Measurements from ENCODE around the gene ZNF679. TPM values are rescaled to one million over a fixed set of nuclear protein-coding genes. Genes with fewer than 3 reads are reported as not detected.
"Not testable (repeated sequence)": the region's sequence is repeated elsewhere in the genome, so short reads cannot be mapped to it uniquely, and the experiment has no call there.

Gene ZNF679
- total RNA-seq, 1 donor from 2014 or later: not detected

DNA sequence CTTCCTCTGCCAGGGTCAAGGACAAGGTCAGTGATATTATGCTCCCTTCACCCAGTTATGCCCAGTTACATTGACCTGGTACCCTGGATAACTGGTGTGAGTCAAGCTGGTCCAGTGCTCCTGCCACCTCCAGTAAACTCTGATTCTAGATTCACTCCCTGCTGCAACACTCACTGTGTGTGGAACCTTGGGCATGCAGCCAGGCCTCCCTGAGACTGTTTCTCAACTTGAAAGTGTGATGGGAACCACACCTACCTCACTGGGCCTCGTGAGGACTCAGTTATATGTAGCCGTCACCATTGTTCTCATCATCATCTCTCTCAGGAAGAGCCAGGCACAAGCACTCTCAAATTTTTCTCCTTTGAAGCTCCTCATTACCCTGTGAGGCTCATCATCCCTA lies 84.6 kb downstream of the ZNF679 start:
- Histone ChIP-seq H3K4me1 (ENCODE audit: insufficient read depth, low read length) (peaks cover 8% of the 10 kb centered on the region), H3K27me3 (ENCODE audit: insufficient read depth, low read length) (no peaks in the 10 kb centered on the region), H3K79me2 (ENCODE audit: insufficient read depth, low read length) (peaks cover 40% of the 10 kb centered on the region), H3K4me3 (ENCODE audit: insufficient read depth, low read depth, low read length) (no peak overlapping the region), H3K36me3 (ENCODE audit: insufficient read depth, low read length) (no peaks in the 10 kb centered on the region), H4K20me1 (ENCODE audit: insufficient read depth, low read length) (no peaks in the 10 kb centered on the region), H3K4me2 (ENCODE audit: low read length) (no peak overlapping the region), H3K27ac (ENCODE audit: low read depth, low read length) (no peak overlapping the region), H2AFZ (ENCODE audit: low read depth, low read length) (peak overlapping the region; percentile 100), H3K9me3 (ENCODE audit: insufficient read depth, low read depth, low read length) (no peaks in the 10 kb centered on the region), H3K9ac (ENCODE audit: low read length) (no peak overlapping the region)
- Mint-ChIP-seq H3K4me1 (ENCODE audit: low read depth, unreplicated experiment) (no peaks in the 10 kb centered on the region), H3K36me3 (ENCODE audit: low read depth, unreplicated experiment) (no peaks in the 10 kb centered on the region), H3K9me3 (ENCODE audit: unreplicated experiment) (peaks cover 10% of the 10 kb centered on the region), H3K4me3 (ENCODE audit: unreplicated experiment) (no peak overlapping the region), H3K27me3 (ENCODE audit: low read depth, unreplicated experiment) (no peaks in the 10 kb centered on the region), H3K27ac (ENCODE audit: unreplicated experiment) (no peak overlapping the region)
- TF ChIP-seq EZH2 (IDR thresholded peaks at IDR 0.05; ENCODE audit: insufficient read depth, low read length): no peak
- TF ChIP-seq, protein P1, sequence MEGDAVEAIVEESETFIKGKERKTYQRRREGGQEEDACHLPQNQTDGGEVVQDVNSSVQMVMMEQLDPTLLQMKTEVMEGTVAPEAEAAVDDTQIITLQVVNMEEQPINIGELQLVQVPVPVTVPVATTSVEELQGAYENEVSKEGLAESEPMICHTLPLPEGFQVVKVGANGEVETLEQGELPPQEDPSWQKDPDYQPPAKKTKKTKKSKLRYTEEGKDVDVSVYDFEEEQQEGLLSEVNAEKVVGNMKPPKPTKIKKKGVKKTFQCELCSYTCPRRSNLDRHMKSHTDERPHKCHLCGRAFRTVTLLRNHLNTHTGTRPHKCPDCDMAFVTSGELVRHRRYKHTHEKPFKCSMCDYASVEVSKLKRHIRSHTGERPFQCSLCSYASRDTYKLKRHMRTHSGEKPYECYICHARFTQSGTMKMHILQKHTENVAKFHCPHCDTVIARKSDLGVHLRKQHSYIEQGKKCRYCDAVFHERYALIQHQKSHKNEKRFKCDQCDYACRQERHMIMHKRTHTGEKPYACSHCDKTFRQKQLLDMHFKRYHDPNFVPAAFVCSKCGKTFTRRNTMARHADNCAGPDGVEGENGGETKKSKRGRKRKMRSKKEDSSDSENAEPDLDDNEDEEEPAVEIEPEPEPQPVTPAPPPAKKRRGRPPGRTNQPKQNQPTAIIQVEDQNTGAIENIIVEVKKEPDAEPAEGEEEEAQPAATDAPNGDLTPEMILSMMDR (IDR thresholded peaks at IDR 0.05; ENCODE audit: insufficient read depth, low read depth, low read length): no peak
- FAIRE-seq: no peak
- DNase-seq (ENCODE audit: low read depth): no peak

DNA sequence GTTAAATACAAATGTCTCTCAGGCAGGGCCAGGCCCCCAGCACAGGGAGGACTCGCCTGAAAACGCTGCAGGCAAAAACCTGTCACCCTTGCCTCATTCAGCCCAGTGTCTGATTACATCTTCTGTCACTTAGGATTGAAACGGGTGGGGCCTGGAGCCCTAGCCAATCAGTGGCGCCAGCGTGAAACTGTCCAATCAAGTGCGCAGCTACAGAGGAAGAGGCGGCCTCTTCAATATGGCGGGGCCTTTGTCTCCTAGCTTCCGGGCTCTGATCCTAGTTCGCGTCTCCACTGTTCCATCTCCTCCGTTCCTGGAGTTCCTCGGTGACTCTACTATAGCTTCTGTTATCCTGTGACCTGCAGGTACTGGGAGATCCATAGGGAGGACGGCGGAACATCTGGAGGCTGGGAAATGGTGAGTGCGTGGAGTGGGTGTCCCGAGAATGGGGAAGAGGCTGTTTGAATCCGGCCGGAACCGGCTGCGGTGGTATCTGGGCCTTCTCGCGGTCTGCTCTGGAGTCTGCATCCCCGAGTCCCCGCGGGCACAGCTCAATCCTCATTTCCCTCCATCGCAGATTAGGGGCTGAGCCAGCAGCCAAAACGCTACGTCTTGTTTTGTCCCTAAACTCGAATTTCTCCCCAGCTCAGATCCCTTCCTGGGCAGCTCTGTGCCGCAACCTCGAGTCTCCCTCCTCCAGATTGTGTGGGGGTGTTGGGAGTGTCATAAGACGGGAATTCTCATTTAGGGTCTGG lies 85.6 kb downstream of the ZNF679 start, which contains the start of gene ZNF736:
Gene ZNF736 (plus strand): TSS at position 222 of the 752 bp plus-strand sequence. CDS start 190 bp downstream, at position 412.
- no peaks in the 10 kb centered on the region for H3K27me3 ChIP-seq (ENCODE audit: insufficient read depth, low read length)
- Mint-ChIP-seq H3K36me3 (ENCODE audit: low read depth, unreplicated experiment) (no peaks in the 10 kb centered on the region), H3K27me3 (ENCODE audit: low read depth, unreplicated experiment) (no peaks in the 10 kb centered on the region), H3K9me3 (ENCODE audit: unreplicated experiment) (peaks cover 10% of the 10 kb centered on the region), H3K4me1 (ENCODE audit: low read depth, unreplicated experiment) (no peaks in the 10 kb centered on the region), H3K4me3 (ENCODE audit: unreplicated experiment) (peak within 1 kb of the TSS; percentile 88), H3K27ac (ENCODE audit: unreplicated experiment) (peak within 1 kb of the TSS; percentile 98)
- H2AFZ ChIP-seq (ENCODE audit: low read depth, low read length): peak within 1 kb of the TSS; percentile 100
- TF ChIP-seq EZH2 (IDR thresholded peaks at IDR 0.05; ENCODE audit: insufficient read depth, low read length): no peak
- TF ChIP-seq, protein P1 (IDR thresholded peaks at IDR 0.05; ENCODE audit: insufficient read depth, low read depth, low read length): no peak
- peaks cover 8% of the 10 kb centered on the region for H3K4me1 ChIP-seq (ENCODE audit: insufficient read depth, low read length)
- peaks cover 51% of the 10 kb centered on the region for H3K79me2 ChIP-seq (ENCODE audit: insufficient read depth, low read length)
- peak; percentile 87 for FAIRE-seq
- peak within 1 kb of the TSS; percentile 93 for H3K27ac ChIP-seq (ENCODE audit: low read depth, low read length)
- H3K4me3 ChIP-seq (ENCODE audit: insufficient read depth, low read depth, low read length): peak within 1 kb of the TSS; percentile 98
- peak within 1 kb of the TSS; percentile 94 for H3K4me2 ChIP-seq (ENCODE audit: low read length)
- H3K9me3 ChIP-seq (ENCODE audit: insufficient read depth, low read depth, low read length): no peaks in the 10 kb centered on the region
- DNase-seq (ENCODE audit: low read depth): peak; percentile 90
- H4K20me1 ChIP-seq (ENCODE audit: insufficient read depth, low read length): no peaks in the 10 kb centered on the region
- peak within 1 kb of the TSS; percentile 96 for H3K9ac ChIP-seq (ENCODE audit: low read length)
- no peaks in the 10 kb centered on the region for H3K36me3 ChIP-seq (ENCODE audit: insufficient read depth, low read length)

DNA sequence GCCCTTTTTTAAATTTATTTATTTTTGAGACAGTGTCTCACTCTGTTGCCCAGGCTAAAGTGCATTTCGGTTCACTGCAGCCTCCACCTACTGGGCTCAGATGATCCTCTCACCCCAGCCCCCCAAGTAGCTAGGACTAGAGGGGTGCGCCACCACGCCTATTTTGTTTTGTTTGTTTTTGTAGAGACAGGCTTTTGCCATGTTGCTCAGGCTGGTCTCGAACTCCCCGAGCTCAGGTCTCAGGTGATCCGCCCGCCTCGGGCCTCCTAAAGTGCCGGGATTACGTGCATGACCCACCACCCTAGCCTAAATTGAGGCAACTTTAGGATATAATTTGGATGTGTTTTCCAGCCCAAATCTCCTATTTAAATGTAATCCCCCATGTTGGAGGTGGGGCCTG lies 86.3 kb downstream of the ZNF679 start:
- Histone ChIP-seq H4K20me1 (ENCODE audit: insufficient read depth, low read length) (no peaks in the 10 kb centered on the region), H3K4me1 (ENCODE audit: insufficient read depth, low read length) (peaks cover 8% of the 10 kb centered on the region), H3K4me3 (ENCODE audit: insufficient read depth, low read depth, low read length) (peak overlapping the region; percentile 98), H3K27ac (ENCODE audit: low read depth, low read length) (peak overlapping the region; percentile 93), H3K36me3 (ENCODE audit: insufficient read depth, low read length) (no peaks in the 10 kb centered on the region), H3K9me3 (ENCODE audit: insufficient read depth, low read depth, low read length) (no peaks in the 10 kb centered on the region), H3K79me2 (ENCODE audit: insufficient read depth, low read length) (peaks cover 53% of the 10 kb centered on the region), H2AFZ (ENCODE audit: low read depth, low read length) (peak overlapping the region; percentile 100), H3K27me3 (ENCODE audit: insufficient read depth, low read length) (no peaks in the 10 kb centered on the region), H3K9ac (ENCODE audit: low read length) (peak overlapping the region; percentile 96), H3K4me2 (ENCODE audit: low read length) (peak overlapping the region; percentile 94)
- Mint-ChIP-seq H3K27ac (ENCODE audit: unreplicated experiment) (peak overlapping the region; percentile 98), H3K4me1 (ENCODE audit: low read depth, unreplicated experiment) (no peaks in the 10 kb centered on the region), H3K4me3 (ENCODE audit: unreplicated experiment) (peak overlapping the region; percentile 88), H3K27me3 (ENCODE audit: low read depth, unreplicated experiment) (no peaks in the 10 kb centered on the region), H3K9me3 (ENCODE audit: unreplicated experiment) (peaks cover 10% of the 10 kb centered on the region), H3K36me3 (ENCODE audit: low read depth, unreplicated experiment) (no peaks in the 10 kb centered on the region)
- TF ChIP-seq EZH2 (IDR thresholded peaks at IDR 0.05; ENCODE audit: insufficient read depth, low read length): no peak
- TF ChIP-seq, protein P1 (IDR thresholded peaks at IDR 0.05; ENCODE audit: insufficient read depth, low read depth, low read length): no peak
- FAIRE-seq (no peak), DNase-seq (ENCODE audit: low read depth) (no peak)

DNA sequence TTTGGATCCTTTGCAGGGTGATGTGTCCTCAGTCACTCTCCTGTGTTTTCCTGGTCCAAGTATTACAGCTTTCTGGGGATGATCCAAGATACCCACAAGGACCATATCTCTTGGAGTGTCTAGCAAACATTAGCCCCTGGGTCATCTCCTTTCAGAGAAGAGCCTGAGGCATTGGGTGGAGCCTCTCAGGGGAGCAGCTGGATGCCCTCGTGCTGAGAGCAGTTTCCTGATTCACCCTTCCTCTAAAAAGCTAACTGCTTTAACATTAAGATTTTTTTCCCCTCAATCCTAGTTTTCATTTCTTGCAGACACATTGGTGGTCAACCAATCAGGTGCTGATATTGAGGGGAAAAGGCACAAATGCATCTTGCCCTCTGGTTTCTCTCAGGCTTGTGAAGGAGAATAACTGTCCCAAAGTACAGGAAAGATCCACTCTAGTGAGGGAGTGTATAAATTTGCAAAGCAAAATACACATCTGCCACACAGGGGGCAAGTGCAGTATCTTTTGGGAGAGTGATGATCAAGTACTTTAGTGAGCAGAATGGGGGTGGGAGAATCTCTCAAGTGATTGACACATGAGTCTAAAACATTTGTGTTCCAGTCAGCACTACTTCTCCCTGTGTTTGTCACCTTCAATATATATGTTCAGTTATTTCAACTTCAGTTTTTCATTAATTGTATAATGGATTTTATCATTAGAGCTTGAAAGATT lies 87.9 kb downstream of the ZNF679 start:
- peaks cover 65% of the 10 kb centered on the region for H3K79me2 ChIP-seq (ENCODE audit: insufficient read depth, low read length)
- not testable (repeated sequence) for H3K4me1 Mint-ChIP-seq (ENCODE audit: low read depth, unreplicated experiment); H4K20me1 ChIP-seq (ENCODE audit: insufficient read depth, low read length); H3K27ac ChIP-seq (ENCODE audit: low read depth, low read length); H3K27me3 ChIP-seq (ENCODE audit: insufficient read depth, low read length); H3K36me3 ChIP-seq (ENCODE audit: insufficient read depth, low read length); H3K4me1 ChIP-seq (ENCODE audit: insufficient read depth, low read length); FAIRE-seq; H3K4me2 ChIP-seq (ENCODE audit: low read length); H3K4me3 ChIP-seq (ENCODE audit: insufficient read depth, low read depth, low read length); H3K27ac Mint-ChIP-seq (ENCODE audit: unreplicated experiment); H2AFZ ChIP-seq (ENCODE audit: low read depth, low read length); H3K36me3 Mint-ChIP-seq (ENCODE audit: low read depth, unreplicated experiment); H3K9me3 ChIP-seq (ENCODE audit: insufficient read depth, low read depth, low read length); H3K9ac ChIP-seq (ENCODE audit: low read length); H3K27me3 Mint-ChIP-seq (ENCODE audit: low read depth, unreplicated experiment); DNase-seq (ENCODE audit: low read depth); H3K9me3 Mint-ChIP-seq (ENCODE audit: unreplicated experiment); H3K4me3 Mint-ChIP-seq (ENCODE audit: unreplicated experiment)
